GM21825 (cell line): ENCODE results near the gene LRTM1.

ENCODE experiments used
- ATAC-seq: cut with Tn5 transposase; IDR thresholded peaks from one replicate; pipeline ENCODE4 v1.9.1; 2021; ENCODE audit warnings: mild to moderate bottlenecking, moderate library complexity; ENCODE audit not compliant: unreplicated experiment

Gene LRTM1

DNA sequence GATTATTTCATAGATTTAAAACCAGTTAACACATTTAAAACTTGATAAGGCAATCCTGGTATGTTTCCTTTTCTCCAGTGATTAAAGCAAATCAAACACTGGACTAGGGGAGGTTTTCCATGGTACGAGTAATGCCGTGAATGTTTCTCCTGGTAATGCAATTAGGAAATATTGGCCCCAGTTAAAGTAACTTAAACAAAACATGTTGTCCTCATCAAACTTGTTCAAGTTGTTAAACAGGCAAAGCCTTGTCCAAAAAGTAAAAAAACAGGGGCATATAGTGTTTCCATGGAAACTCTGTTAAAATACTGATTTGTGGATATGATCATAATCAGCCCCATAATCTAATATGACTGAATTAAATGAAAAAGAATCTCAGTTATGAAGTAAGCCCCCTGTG lies 13.1 kb upstream of the LRTM1 start:
- no peak for ATAC-seq

- no peak for ATAC-seq
Observed at GRCh38 chr3:54939557-54940300, 11.9 kb upstream of the LRTM1 start.

DNA sequence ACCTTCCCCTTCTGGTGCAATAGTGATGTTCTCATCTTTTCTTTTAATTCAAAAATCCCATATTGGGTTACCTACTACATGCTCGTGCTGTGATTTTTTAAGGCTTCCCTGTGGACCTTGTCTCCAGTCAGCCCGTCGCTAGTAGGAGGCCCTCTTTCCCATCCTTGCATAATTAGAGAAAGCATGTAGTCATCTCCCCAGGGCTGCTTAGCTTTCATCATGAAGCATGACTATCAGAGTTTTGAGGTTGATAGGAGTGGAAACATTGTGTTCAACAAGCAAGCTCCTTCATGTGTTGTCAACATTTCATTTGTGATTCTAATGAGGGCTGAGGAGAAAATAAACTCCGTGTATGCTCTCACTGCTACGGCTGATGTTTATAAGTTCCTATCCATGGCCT lies 8.7 kb upstream of the LRTM1 start:
- no peak for ATAC-seq

- ATAC-seq: no peak
Observed at GRCh38 chr3:54935869-54936268, 8.0 kb upstream of the LRTM1 start.

- no peak for ATAC-seq
Observed at GRCh38 chr3:54932606-54933005, 4.7 kb upstream of the LRTM1 start.

DNA sequence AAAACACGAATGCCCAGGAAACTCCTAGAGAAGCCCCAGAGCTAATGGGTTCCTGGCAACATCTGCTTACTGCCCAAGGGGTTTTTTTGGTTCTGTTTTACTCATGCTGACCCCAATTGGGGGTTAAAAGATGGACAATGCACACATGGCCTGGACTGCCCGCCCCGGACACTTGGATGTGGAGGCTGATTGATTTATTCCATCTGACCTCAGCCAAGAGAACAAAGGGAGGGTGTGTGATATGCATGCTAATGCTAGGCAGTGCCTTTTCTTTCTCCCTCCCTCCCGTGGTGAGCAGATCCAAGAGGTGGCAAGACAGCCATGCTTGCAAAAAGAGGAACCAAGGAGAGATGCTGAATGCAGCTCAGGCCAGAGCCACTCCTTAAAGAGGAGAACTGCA lies 3.3 kb upstream of the LRTM1 start:
- no peak for ATAC-seq

GRCh38 chr3:54918516-54918915 lies 9.3 kb downstream of the LRTM1 start:
- ATAC-seq: no peak

GRCh38 chr3:54917862-54918261 lies 10.0 kb downstream of the LRTM1 start:
- ATAC-seq: no peak

DNA sequence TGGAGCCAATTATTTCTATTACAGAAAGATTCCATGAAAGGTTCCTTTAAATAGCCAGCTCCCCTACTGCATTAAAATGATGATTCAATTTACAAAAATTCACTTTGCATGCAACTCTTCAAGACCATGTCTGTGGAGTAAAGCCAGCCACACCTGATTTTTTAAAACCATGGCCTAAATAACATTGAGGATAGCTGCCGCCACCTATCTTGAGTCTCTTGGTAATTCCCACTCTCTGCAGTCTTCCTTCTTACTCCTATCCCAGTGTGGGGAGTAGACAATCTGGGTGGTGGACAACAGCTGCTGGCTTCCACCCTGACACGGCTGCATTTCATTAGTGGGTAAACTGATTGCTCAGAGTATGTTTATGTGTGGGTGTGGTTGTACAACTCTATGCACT lies 10.7 kb downstream of the LRTM1 start:
- ATAC-seq: no peak

GRCh38 chr3:54916732-54917131 lies 11.1 kb downstream of the LRTM1 start:
- ATAC-seq: no peak

GRCh38 chr3:54915976-54916375 lies 11.9 kb downstream of the LRTM1 start:
- ATAC-seq: no peak

DNA sequence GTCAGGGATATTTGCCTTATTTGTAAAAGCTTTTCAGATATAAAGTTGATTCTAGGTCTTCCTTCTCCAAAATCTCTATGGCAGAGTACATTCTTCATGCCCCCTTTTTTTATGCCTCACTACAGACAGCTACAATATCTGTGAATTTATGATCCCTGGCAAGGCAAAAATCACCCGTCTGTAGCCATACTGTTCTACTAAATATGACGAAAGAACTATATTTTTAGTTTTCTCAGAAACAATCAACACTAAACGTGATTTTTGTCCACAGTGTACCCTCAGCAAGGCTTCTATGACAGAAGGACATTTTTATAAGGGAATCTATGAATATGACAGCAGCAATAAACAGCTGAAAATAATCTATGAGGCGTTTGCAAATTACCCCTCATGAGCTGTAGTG lies 12.7 kb downstream of the LRTM1 start:
- no peak for ATAC-seq

DNA sequence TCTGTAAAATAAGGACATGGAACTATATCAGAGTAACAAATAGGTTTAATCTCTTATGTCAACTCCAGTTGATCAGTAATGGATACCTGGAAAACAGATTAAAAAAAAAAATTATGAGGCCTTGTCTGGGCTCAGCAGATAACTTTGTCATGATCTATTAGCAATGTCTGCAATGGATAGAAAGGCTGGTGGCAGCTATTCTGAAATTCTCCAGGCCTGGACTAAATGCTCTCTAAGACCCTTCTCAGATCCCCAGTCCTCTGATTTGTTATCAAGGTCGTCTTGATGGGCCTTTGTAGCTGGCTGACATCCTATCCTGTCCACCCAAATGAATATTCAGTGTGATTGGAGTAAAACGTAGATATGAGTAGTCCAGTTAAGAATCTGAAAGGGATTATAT lies 13.7 kb downstream of the LRTM1 start:
- no peak for ATAC-seq

DNA sequence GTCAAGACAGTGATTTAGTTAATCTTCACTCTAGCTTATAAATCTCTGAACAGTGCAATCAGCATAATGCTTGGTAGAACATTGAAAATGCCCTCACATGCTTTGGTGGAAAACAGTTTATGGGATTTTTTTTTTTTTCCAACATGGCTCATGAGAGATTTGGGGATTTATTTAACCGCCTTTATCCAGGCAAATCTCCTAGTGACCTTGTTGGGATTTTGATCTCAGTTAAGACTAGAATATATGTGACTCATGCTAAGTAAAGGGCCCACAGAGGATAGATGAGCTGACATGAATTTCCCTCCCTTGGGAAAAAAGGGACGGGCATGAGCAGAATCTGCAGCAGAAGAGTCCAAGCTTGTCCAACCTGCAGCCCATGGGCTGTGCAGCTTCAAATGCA lies 18.7 kb downstream of the LRTM1 start:
- no peak for ATAC-seq

GRCh38 chr3:54906763-54907162 lies 21.1 kb downstream of the LRTM1 start:
- ATAC-seq: no peak

- no peak for ATAC-seq
Observed at GRCh38 chr3:54905920-54906319, 21.9 kb downstream of the LRTM1 start.

DNA sequence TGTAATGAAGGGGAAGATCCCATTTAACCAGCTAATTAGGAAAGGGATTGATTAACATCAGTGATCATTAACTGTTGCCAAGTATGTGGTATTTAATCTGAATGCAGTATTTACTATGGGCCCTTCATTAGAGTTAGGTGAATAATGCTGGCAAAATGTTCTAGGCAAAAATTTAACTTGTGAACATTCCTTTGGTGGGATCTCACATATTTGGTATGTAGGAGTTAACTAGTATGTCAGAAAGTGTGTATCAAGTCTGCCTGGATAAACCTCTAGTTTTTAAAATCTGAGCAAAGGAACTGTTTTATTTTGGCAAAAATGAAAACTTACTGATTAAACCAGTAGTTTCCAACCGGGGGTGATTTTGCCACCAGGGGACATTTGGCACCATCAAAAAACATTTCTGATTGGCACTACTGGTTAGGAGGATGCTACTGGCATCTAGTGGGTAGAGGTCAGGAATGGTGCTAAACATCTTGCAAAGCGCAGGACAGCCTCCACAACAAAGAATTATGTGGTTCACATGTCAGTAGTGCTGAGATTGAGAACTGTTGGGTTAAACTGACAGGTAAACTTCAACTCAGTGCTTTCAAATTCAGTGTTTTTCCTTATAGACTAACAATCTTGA lies 22.5 kb downstream of the LRTM1 start:
- ATAC-seq: no peak

DNA sequence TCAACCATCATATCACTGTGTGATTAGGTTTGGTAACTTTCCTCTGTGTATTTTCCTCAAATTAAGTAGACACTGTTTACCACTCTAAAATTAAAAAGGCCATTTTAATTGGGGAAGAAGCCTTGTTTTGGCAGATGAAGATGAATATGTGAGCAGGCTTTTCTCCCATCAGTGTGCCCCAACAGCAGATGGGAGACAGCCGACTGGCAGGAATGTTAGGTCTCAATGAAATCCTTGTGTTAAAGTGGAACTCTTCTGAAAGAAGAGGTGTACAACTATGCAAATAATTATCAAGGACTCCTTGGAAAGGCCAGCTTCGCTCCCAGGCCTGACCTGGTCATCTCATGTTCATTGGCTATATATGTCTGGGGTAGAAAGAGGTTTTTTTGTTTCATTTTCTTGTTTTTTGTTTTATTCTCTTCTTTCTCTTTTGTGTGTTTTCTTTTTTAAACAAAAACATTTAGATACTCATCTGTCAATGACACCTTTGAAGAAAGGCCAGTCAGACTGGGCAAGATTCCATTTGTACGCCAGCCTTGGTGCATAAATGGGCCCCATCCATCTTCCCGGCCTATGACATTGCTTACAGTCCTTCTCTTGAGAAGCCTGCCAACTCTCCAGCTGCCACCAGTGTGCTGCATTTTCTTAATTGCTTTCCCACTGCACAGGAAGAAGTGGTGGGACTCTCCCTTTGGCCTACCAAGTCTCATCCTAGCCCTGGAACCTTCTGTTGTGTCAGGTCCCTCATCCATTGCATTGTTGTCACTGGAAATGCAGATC lies 25.8 kb downstream of the LRTM1 start:
- no peak for ATAC-seq

GRCh38 chr3:54900838-54901591 lies 26.8 kb downstream of the LRTM1 start:
- no peak for ATAC-seq

DNA sequence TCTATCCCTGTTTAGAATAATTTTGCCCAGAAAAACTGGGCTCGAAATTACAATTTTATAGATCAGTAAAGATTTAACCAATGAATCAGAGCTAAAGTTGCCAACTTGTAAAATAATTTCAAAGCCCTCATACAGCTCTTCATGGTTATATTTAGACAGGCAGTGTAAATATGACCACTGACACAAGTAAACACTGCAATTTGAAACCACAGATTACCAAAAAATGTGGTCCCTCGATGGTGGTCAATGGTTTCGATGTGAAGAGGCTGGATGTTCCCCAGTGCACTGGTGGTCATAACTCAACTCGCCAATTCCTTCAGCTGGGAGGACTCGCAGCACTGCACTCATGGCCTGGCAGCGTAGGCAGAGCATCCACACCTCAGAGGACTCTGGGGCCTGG lies 28.6 kb downstream of the LRTM1 start:
- ATAC-seq: no peak

GRCh38 chr3:54897028-54897711 lies 30.7 kb downstream of the LRTM1 start:
- no peak for ATAC-seq
